ENCODE results near the gene NXN.
"Not testable (repeated sequence)": the region's sequence is repeated elsewhere in the genome, so short reads cannot be mapped to it uniquely, and the experiment has no call there.

Gene NXN

GRCh38 chr17:951325-952132, 28.0 kb downstream of the NXN start:
- DNase-seq: no peak

GRCh38 chr17:949623-950303, 29.8 kb downstream of the NXN start:
- no peak for DNase-seq

DNA sequence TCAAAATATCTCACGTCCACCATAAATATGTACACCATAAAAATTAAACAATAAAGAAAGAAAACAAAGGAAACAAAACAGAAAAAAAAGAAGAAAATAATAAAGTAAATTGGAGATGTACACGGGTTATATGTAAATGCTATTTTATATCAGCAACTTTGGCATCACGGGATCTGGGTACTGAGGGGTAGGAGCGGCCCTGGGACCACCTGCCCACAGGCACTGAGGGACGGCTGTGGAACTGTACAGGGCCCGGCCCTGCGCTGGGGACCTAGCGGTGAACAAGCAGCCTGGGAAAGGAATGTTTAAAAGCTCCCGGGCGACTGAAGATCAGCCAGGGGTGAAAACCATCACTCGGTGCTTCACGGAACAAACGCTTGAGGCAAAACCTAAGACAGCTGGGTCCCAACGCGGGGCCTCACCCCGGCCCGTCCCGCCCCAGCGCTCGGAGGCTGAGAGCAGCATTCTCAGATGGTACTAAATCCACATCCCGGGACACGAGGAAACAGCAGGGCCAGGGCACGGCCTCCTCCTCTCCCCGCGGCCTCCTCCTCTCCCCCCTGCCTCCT, 31.2 kb downstream of the NXN start:
- peak; percentile 21 for DNase-seq

- DNase-seq: no peak
Observed at GRCh38 chr17:946510-947236, 32.9 kb downstream of the NXN start.

DNA sequence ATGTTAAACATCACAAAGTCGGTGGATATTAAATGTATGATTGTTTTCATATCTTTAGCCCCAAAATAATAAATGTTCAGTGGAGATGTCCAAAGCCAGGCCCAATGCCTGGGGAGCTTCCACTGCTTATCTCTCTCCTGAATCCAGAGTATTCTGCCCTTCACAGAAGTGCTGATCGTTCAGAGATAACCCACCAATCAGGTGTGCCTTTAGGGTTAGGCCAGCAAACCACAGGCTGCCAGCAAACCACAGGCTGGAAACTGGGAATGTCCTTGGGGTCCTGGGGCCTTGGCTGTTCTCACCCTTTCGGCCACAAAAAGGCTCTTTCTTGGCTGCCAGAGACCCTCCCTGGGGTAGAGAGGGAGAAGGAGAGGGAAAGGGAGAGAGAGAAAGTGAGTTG, 33.9 kb downstream of the NXN start:
- no peak for DNase-seq

GRCh38 chr17:944266-944826, 35.2 kb downstream of the NXN start:
- DNase-seq: no peak

DNA sequence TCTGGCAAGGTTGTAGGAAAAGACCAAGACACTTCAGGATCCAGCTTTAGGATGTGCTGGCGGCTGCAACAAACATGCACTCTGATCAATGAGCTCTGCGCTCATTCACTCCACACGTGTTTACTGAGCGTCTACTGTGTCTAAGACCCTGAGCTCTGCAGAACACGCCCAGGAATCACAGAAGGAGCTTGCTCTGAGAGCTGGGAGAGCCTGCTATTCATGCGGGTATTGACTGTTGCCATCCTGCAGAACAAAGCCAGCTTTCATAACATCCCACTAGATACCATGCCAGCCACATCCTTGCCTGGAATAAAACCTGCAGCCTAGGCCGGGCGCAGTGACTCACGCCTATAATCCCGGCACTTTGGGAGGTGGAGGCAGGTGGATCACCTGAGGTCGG, 44.1 kb downstream of the NXN start:
- DNase-seq: no peak

GRCh38 chr17:933312-934073, 46.1 kb downstream of the NXN start:
- DNase-seq: no peak

- DNase-seq: peak; percentile 39
Observed at GRCh38 chr17:930258-930657, 49.3 kb downstream of the NXN start.

GRCh38 chr17:929586-929985, 50.0 kb downstream of the NXN start:
- DNase-seq: no peak

- DNase-seq: no peak
Observed at GRCh38 chr17:927611-928461, 51.7 kb downstream of the NXN start.

GRCh38 chr17:925817-926216, 53.8 kb downstream of the NXN start:
- no peak for DNase-seq

DNA sequence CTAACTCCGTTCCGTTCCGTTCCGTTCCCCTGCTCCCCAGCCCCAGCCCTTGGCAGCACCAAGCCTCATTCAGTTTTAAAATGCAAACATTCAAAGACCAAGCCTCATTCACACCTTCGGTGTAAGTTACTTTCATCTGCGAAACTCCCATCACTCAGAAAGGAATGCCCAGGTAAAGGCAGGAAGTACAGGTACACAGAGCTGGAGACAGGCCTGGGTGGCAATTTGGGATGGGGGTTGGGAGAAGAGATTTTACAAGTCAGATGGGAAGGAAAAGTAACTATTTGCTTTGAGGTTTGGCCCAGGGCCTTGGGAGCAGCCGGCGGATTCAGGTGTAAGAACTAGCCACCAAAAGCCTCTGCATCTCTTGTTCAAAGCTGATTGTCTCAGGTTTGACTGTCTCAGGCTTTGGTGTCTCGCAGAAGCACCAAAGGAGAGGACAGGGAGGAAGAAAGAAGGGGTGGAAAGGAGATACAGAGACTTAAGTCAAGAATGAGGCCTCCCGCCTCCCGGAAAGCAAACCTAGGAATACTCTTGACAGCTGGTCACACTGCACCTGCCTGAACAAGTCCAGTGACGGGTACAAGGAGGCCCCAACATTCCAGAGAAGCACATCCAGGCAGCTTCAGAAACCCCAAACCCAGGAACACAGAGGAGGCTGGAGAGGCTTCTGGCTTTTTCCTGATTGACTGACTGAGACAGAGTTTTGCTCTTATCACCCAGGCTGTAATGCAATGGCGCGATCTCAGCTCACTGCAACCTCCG, 54.7 kb downstream of the NXN start:
- no peak for DNase-seq

GRCh38 chr17:924306-924705, 55.3 kb downstream of the NXN start:
- not testable (repeated sequence) for DNase-seq

DNA sequence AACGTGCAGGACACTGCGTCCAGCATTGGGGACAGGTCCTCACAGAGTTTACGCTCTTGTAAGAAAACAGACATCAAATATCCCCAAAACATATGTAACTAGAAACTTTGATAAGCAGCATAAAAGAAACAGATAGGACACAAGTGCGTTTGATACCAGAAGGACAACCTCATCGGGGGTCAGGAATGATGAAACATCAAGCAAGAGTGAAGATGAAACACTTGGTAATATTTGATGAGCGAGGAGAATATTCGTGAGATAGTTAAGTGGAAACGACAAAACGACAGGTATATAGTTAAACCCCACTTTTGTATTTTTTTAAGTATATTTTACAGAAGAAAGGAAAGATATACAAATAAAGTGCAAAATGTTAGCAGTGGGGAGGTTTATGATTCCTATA, 55.9 kb downstream of the NXN start:
- no peak for DNase-seq

DNA sequence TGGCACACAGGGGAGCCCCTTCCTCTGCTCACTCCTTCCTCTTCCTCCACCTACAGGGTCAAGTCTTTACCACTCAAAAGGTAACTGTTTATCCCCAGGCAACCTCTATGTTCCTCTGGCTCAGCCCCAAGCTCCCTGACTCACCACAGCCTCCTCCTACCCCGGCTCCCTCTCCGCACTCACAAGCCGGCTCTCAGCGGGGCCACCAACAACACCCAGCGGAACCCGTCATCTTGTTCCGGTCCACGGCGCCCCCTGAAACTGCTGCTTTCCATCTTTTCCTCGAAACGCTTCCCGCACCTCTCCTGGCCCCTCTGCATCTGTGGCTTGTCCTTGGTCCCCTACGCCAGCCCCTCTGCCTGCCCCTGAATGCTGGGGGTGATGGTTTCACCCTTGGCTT, 58.4 kb downstream of the NXN start:
- DNase-seq: no peak

GRCh38 chr17:920190-920589, 59.4 kb downstream of the NXN start:
- DNase-seq: no peak

DNA sequence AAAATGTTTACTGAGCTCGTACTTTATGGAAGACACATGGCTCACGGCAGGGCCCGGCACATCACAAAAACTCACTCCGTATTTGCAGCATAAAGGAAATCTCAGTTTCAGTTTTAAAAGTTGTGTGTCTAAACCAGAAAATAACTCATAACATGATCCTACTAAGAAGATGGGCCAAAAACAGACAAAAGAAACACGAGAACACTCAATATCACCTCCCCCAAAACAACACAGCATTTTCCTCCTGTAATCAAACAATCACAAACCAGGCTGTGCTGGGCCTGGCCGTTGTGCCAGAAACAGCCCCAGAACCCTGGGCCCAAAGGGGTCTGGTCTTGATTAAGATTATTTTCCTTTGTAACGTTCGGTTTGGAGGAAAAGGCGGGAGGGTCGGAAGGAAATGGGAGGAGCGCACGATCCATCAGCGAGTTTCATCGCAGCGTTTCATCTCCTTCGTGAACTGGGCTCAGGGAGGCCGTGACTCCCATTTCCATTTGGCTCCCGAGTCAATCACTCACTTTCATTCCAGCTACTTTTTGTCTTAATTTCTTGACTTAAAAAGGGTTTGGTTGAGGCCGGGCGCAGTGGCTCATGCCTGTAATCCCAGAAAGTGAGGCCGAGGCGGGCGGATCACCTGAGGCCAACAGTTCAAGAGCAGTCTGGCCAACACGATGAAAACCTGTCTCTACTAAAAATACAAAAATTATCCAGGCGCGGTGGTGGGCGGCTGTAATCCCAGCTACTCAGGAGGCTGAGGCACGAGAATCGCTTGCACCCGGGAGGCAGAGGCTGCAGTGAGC, 61.4 kb downstream of the NXN start:
- no peak for DNase-seq

- DNase-seq: no peak
Observed at GRCh38 chr17:917391-917811, 62.2 kb downstream of the NXN start.

GRCh38 chr17:916315-916714, 63.3 kb downstream of the NXN start:
- DNase-seq: no peak
